NCI-H526 treated with DMSO at 0.1 percent for 48 hours (cell line): Measurements from ENCODE around the gene UBAP2L.
"Not testable (repeated sequence)": the region's sequence is repeated elsewhere in the genome, so short reads cannot be mapped to it uniquely, and the experiment has no call there.

Experiments
- DNase-seq: peaks from one replicate; lab custom pipeline; 2025; lab: John Stamatoyannopoulos, UW

The UBAP2L gene

DNA sequence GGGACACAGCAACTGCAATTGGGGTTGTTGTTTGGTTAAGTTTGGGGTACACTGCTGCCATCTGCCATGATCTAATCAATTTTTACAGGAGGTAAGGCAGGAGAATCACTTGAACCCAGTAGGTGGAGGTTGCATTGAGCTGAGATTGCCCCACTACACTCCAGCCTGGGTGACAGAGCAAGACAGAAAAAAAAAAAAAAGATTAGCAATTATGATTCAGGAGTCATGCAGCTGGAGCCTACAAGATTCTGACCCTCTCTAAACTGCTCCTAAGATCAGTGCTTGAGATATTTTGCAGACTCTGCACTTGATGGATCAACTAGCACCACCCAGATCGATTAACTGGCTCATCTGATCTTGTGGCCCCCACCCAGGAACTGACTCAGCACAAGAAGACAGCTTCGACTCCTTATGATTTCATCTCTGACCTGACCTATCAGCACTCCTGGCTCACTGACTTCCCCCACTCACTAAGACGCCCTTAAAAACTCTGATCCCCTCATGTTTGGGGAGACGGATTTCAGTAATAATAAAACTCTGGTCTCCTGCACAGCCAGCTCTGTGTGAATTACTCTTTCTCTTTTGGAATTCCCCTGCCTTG, 87.0 kb downstream of the UBAP2L start:
- not testable (repeated sequence) for DNase-seq

- not testable (repeated sequence) for DNase-seq
These were observed 88.4 kb downstream of the UBAP2L start for GRCh38 chr1:154309136-154309535.

GRCh38 chr1:154312229-154313065, 91.7 kb downstream of the UBAP2L start:
- DNase-seq, result not testable (repeated sequence)

- no peak for DNase-seq
These were observed 92.3 kb downstream of the UBAP2L start for GRCh38 chr1:154313066-154313356.

- DNase-seq, result not testable (repeated sequence)
These were observed 93.5 kb downstream of the UBAP2L start for GRCh38 chr1:154314226-154314625.

GRCh38 chr1:154316704-154317103, 95.9 kb downstream of the UBAP2L start:
- no peak for DNase-seq

GRCh38 chr1:154318386-154318785, 97.6 kb downstream of the UBAP2L start:
- no peak for DNase-seq
